Smooth muscle cell (in vitro differentiated cells): ENCODE data around the gene IFITM1. TPM values are rescaled to one million over a fixed set of nuclear protein-coding genes. Genes with fewer than 3 reads are reported as not detected.
"Not testable (repeated sequence)": the region's sequence is repeated elsewhere in the genome, so short reads cannot be mapped to it uniquely, and the experiment has no call there.

Experiments
- DNase-seq: peaks from one replicate; lab custom pipeline; 2025; ENCODE audit not compliant: unreplicated experiment; lab: John Stamatoyannopoulos, UW
- H2AFZ ChIP-seq: fragments of 200-600 bp; sonication (generic); 2 replicates; pipeline ENCODE4 v1.6.0; 2016; ENCODE audit warnings: antibody characterized with exemption, low read depth, mild to moderate bottlenecking
- H3F3A ChIP-seq: fragments of 200-600 bp; sonication (generic); 2 replicates; pipeline ENCODE4 v1.6.0; 2017; ENCODE audit warnings: antibody characterized with exemption, low read depth
- H3K27ac ChIP-seq: fragments of 200-600 bp; sonication (generic); 2 replicates; pipeline ENCODE4 v1.5.1; 2016; ENCODE audit warnings: low read depth, mild to moderate bottlenecking
- H3K27me3 ChIP-seq: fragments of 200-600 bp; sonication (generic); 2 replicates; pipeline ENCODE4 v1.6.1; 2016; ENCODE audit warnings: low read depth, mild to moderate bottlenecking
- H3K36me3 ChIP-seq: fragments of 200-600 bp; sonication (generic); 2 replicates; pipeline ENCODE4 v1.5.1; 2016; ENCODE audit warnings: low read depth
- H3K4me1 ChIP-seq: fragments of 200-600 bp; sonication (generic); 2 replicates; pipeline ENCODE4 v1.5.1; 2016; ENCODE audit warnings: low read depth
- H3K4me2 ChIP-seq: fragments of 200-600 bp; sonication (generic); 2 replicates; pipeline ENCODE4 v1.6.0; 2016; ENCODE audit warnings: mild to moderate bottlenecking
- H3K4me3 ChIP-seq: fragments of 200-600 bp; sonication (generic); 2 replicates; pipeline ENCODE4 v1.5.1; 2016; ENCODE audit warnings: mild to moderate bottlenecking
- H3K79me2 ChIP-seq: fragments of 200-600 bp; sonication (generic); 2 replicates; pipeline ENCODE4 v1.6.0; 2016; ENCODE audit warnings: low read depth, mild to moderate bottlenecking
- H3K9ac ChIP-seq: fragments of 200-600 bp; sonication (generic); 2 replicates; pipeline ENCODE4 v1.6.0; 2016; ENCODE audit warnings: low read depth
- H3K9me3 ChIP-seq: fragments of 200-600 bp; sonication (generic); replicated peaks from 2 replicates; pipeline ENCODE4 v1.5.1; 2016; ENCODE audit warnings: low read depth
- H4K20me1 ChIP-seq: fragments of 200-600 bp; sonication (generic); 2 replicates; pipeline ENCODE4 v1.6.0; 2016; ENCODE audit warnings: low read depth
- WGBS: methylation state at CpG from one replicate; pipeline ENCODE4 v1.1.7; 2016; ENCODE audit warnings: low lambda C conversion rate; 5-methylcytosine and 5-hydroxymethylcytosine counted together
- polyA plus RNA-seq: library from polyadenylated mRNA; unstranded; fragments of >200 nt; fragmentation: Nextera tagmentation; extraction: Ambion mirVana; gene quantifications from 2 replicates; pipeline ENCODE4 v1.2.1, GENCODE V29; 2016
- total RNA-seq: library from RNA; depleted of rRNA; stranded (reverse); fragments of >200 nt; gene quantifications from 2 replicates; pipeline ENCODE4 v1.2.3, GENCODE V29; 2014
- TF ChIP-seq, protein P1 (sequence below): fragments of 200-600 bp; sonication (generic); IDR thresholded peaks from 2 replicates; pipeline ENCODE4 v1.5.1; 2017; ENCODE audit warnings: borderline replicate concordance, mild to moderate bottlenecking, antibody characterized with exemption; ENCODE audit not compliant: insufficient read depth, poor library complexity, severe bottlenecking

Gene IFITM1
- total and polyA plus RNA-seq, 2 experiments from 2014 or later, result 355 to 726 TPM

DNA sequence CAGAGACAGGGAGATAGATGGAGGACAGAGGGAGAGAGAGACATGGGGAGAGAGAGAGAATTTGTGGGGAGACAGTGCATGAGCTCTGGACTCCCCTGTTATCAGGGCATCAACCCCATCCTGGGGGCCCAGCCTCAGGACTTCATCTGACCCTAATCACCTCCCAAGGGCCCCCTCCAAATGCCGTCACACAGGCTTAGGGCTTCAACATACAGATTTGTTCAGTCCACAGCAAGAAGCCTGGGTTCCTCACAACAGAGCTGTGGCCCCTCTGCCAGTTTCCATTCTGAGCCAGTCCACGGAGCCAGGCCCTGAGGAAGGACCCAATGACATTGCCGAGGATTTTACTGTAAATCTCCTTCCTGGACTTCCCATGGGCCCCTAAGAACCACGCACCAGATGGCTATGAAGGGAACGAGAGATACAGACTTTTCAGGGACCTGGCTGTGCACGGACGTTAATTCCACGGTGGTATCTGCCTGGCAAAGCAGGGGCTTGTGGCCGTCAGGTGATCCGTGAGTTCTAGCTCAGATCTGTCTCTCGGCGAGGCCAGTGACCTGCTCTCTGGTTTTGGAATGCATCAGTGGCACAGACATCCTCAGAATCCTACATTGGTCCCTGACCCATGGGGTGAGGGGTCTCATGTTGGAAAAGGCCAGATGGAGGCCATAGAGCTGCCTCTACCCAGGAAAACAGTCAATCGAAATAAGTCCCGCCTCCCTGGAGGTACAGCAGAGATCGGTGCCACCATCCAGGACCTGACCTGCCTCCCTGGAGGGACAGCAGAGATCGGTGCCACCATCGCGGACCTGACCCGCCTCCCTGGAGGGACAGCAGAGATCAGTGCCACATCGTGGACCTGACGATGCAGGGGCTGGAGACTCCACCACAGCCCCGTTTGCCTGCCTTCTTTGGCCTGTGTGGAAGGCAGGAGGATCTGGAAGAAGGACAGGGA lies 46.8 kb downstream of the IFITM1 start:
- Histone ChIP-seq H2AFZ (no peak overlapping the region), H3K4me1 (peaks cover 2% of the 10 kb centered on the region), H3K9ac (no peak overlapping the region), H3K27ac (no peak overlapping the region), H3K9me3 (no peaks in the 10 kb centered on the region), H3F3A (no peaks in the 10 kb centered on the region), H4K20me1 (no peaks in the 10 kb centered on the region), H3K36me3 (no peaks in the 10 kb centered on the region), H3K4me2 (no peak overlapping the region), H3K4me3 (no peak overlapping the region), H3K27me3 (no peaks in the 10 kb centered on the region), H3K79me2 (no peaks in the 10 kb centered on the region)
- no peak for DNase-seq
- TF ChIP-seq, protein P1, sequence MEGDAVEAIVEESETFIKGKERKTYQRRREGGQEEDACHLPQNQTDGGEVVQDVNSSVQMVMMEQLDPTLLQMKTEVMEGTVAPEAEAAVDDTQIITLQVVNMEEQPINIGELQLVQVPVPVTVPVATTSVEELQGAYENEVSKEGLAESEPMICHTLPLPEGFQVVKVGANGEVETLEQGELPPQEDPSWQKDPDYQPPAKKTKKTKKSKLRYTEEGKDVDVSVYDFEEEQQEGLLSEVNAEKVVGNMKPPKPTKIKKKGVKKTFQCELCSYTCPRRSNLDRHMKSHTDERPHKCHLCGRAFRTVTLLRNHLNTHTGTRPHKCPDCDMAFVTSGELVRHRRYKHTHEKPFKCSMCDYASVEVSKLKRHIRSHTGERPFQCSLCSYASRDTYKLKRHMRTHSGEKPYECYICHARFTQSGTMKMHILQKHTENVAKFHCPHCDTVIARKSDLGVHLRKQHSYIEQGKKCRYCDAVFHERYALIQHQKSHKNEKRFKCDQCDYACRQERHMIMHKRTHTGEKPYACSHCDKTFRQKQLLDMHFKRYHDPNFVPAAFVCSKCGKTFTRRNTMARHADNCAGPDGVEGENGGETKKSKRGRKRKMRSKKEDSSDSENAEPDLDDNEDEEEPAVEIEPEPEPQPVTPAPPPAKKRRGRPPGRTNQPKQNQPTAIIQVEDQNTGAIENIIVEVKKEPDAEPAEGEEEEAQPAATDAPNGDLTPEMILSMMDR, result no peak
- WGBS, result 85% methylated on average over 22 of the region's 22 CpGs

DNA sequence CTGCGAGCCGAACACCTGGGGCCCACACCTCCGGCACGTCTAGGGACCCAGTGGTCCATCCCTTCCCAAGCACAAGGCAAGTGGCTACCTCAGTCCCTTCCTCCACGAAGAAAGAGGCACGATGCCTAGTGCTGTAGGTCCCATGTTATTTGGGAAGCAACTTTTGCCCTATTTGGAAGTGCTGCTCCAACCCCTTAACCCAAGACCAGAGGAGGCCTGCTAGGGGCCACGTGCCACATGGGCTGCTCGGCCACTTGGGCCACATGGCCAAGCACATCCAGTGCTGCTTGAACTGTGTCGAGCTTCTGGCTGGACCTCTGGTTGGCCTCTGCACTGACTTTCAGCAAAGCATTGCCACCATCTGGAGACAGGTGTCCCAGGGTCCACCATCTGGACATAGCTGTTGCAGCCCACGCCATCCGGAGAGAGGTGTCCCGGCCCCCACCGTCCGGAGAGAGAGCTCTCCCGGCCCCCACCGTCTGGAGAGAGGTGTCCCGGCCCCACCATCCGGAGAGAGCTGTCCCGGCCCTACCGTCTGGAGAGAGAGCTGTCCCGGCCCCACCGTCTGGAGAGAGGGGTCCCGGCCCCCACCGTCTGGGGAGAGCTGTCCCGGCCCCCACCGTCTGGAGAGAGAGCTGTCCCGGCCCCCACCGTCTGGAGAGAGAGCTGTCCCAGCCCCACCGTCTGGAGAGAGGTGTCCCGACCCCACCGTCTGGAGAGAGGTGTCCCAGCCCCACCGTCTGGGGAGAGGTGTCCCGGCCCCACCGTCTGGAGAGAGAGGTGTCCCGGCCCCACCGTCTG lies 49.0 kb downstream of the IFITM1 start:
- TF ChIP-seq, protein P1, result no peak

DNA sequence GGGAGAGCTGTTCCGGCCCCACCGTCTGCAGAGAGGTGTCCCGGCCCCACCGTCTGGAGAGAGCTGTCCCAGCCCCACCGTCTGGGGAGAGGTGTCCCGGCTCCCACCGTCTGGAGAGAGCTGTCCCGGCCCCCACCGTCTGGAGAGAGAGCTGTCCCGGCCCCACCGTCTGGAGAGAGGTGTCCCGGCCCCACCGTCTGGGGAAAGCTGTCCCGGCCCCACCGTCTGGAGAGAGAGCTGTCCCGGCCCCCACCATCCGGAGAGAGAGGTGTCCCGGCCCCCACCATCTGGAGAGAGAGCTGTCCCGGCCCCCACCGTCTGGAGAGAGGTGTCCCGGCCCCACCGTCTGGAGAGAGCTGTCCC lies 49.6 kb downstream of the IFITM1 start:
- H3K4me3 ChIP-seq, H3K9me3 ChIP-seq, H3K4me1 ChIP-seq, DNase-seq, H3K4me2 ChIP-seq, H3K9ac ChIP-seq, H2AFZ ChIP-seq, H3F3A ChIP-seq, H3K27me3 ChIP-seq, H3K27ac ChIP-seq, H4K20me1 ChIP-seq, H3K79me2 ChIP-seq, H3K36me3 ChIP-seq: not testable (repeated sequence)
- WGBS, result 95% methylated on average over 8 of the region's 22 CpGs

More for the DNA sequence above, 49.0 kb downstream of the IFITM1 start:
- 93% methylated on average over 18 of the region's 36 CpGs for WGBS
- no peak for DNase-seq
- Histone ChIP-seq H3K4me1 (no peaks in the 10 kb centered on the region), H3K9ac (no peak overlapping the region), H3K27me3 (no peaks in the 10 kb centered on the region), H4K20me1 (no peaks in the 10 kb centered on the region), H3K4me2 (no peak overlapping the region), H3K79me2 (no peaks in the 10 kb centered on the region), H3K9me3 (no peaks in the 10 kb centered on the region), H3K36me3 (no peaks in the 10 kb centered on the region), H3K27ac (no peak overlapping the region), H3K4me3 (no peak overlapping the region), H2AFZ (no peak overlapping the region), H3F3A (no peaks in the 10 kb centered on the region)
